HG03280 (cell line): ENCODE results near the gene CTAGE4.
"Not testable (repeated sequence)": the region's sequence is repeated elsewhere in the genome, so short reads cannot be mapped to it uniquely, and the experiment has no call there.

Experiments
- ATAC-seq: cut with Tn5 transposase; IDR thresholded peaks from one replicate; pipeline ENCODE4 v1.9.1; 2021; ENCODE audit warnings: mild to moderate bottlenecking, moderate library complexity; ENCODE audit not compliant: unreplicated experiment

Gene CTAGE4, protein sequence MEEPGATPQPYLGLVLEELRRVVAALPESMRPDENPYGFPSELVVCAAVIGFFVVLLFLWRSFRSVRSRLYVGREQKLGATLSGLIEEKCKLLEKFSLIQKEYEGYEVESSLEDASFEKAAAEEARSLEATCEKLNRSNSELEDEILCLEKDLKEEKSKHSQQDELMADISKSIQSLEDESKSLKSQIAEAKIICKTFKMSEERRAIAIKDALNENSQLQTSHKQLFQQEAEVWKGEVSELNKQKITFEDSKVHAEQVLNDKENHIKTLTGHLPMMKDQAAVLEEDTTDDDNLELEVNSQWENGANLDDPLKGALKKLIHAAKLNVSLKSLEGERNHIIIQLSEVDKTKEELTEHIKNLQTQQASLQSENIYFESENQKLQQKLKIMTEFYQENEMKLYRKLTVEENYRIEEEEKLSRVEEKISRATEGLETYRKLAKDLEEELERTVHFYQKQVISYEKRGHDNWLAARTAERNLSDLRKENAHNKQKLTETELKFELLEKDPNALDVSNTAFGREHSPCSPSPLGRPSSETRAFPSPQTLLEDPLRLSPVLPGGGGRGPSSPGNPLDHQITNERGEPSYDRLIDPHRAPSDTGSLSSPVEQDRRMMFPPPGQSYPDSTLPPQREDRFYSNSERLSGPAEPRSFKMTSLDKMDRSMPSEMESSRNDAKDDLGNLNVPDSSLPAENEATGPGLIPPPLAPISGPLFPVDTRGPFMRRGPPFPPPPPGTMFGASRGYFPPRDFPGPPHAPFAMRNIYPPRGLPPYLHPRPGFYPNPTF

DNA sequence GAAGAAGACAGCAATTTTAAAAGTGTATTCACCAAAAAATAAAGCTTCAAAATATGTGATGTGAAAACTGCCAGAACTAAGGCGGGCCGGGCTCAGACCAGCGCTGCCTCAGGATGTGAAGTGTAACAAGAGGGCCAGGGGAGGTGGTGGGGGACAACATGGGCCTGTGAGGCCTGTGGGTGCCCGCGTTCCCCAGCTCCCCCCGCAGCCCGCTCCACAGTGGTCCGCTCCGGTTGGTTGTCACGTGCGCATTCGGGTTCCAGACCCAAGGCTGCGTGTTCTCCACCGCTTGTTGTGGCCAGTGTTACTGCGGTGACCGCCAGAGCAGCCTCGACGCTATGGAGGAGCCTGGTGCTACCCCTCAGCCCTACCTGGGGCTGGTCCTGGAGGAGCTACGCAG lies at the start of gene CTAGE4:
TSS of gene CTAGE4 (plus strand) at position 301 of the 400 bp plus-strand sequence. CDS start at position 339, 38 bp downstream.
- not testable (repeated sequence) for ATAC-seq

DNA sequence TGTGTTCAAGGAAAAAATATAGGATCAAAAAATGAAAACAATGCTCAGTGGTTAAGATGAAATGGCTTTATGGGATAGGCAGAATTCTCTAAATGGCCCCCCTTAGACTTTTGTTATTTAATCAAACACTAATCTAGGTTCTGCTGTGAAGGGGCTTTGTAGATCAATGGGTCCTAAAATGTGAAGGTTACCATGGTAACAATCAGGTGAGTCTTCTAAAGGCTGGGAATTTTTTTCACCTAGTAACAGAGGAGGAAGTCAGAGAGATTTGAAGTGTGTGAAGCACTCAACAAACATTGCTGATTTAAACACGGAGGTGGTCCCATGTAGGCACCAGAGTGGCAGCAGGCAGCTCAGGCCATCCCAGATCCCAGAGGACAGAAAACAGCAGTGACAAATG lies 49.1 kb upstream of the CTAGE4 start:
- ATAC-seq = no peak

DNA sequence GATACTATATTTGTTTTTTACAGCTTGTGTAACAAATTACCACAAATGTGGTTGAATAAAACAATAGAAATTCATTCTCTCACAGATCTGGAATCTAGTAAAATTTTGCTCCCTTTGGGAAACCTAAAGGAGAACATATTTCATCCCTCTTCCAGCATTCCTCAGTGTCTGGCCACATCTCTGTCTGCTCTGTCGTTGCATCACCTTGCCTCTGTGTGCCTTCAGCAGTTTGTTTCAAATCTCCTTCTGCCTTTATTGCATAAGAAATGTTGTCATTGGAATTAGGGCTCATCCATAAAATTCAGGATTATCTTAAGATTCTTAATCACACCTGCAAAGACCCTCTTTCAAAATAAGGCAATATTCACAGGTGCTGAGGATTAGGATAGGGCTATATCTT lies 45.8 kb upstream of the CTAGE4 start:
- ATAC-seq = no peak

DNA sequence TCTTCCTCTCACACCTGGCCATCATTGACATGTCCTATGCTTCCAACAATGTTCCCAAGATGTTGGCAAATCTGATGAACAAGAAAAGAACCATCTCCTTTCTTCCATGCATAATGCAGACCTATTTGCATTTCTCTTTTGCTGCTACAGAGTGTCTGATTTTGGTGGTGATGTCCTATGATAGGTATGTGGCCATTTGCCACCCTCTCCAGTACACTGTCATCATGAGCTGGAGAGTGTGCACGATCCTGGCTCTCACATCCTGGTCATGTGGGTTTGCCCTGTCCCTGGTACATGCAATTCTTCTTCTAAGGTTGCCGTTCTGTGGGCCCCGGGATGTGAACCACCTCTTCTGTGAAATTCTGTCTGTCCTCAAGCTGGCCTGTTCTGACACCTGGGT lies 41.1 kb upstream of the CTAGE4 start:
- ATAC-seq = no peak

DNA sequence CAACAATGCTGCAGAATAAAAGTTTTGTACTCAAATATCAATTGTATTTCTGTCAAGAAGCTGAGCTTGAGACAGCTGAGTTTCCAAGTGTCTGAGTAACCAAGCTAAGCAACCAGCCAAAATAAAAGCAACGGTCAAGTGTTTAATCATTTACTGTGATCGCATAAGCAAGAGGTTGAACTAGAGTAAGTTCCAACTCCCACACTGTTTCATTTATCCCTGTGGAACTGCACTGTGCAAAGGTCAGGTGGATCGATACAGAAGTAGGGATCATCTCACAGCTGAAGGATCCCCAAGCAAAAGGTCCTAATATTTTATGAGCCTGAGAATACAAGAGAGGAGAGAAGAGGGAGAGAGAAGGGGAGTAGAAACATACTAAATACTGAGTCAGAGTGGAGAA lies 38.8 kb upstream of the CTAGE4 start:
- no peak for ATAC-seq

DNA sequence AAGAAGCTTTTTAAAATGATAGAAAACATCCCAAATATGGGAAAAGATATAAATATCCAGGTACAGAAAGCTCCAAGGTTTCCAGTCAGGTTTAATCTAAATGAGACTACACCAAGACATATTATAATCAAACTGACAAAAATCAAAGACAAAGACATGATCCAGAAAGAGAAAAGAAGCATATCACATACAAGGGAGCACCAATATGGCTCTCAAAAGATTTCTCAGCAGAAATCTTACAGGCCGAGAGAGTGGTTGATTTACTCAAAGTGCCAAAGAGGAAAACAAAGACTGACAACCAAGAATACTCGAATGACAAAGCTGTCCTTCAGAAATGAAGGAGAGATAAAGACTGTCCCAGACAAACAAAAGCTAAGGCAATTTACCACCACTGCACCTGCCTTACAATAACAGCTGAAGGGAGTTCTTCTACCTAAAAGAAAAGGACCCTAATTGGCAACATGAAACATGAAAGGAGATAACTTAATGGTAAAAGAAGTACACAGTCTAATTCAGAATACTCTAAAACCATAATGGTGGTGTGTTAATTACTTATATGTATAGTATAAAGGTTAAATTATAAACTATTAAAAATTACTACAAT lies 34.9 kb upstream of the CTAGE4 start:
- no peak for ATAC-seq

DNA sequence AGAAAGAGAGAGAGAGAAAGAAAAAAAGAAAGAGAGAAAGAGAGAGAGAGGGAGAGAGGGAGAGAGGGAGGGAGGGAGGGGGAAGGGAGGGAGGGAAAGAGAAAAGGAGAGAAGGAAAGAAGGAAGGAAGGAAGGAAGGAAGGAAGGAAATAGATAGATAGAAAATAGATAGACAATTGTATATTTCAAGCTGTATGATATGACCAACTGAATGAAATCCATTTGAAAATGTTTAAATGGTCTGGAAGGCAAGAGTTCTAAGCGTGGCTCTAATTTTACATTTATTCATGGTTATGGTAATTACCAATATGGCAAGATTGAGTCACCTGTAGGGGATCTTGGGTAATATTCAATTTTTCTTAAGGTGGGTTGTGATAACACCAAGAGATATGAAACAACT lies 24.4 kb upstream of the CTAGE4 start:
- no peak for ATAC-seq

DNA sequence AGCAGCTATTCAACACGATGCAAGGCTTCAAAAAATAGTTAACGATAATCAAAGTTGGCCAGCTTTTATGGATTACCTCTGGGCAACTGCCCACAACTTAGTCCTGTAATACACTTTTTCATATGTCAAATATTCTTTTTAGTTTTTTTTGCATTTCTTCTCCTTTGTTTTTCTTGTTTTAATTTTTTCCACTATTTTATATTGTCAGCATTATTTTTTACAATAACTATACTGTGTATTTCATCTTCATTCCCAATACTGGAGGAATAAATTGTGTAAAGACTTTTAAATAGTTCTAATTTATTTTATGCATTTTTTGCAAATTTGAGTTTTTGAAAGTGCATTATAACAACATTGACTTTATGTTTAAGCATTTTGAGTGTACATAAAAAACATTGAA lies 18.5 kb upstream of the CTAGE4 start:
- no peak for ATAC-seq

DNA sequence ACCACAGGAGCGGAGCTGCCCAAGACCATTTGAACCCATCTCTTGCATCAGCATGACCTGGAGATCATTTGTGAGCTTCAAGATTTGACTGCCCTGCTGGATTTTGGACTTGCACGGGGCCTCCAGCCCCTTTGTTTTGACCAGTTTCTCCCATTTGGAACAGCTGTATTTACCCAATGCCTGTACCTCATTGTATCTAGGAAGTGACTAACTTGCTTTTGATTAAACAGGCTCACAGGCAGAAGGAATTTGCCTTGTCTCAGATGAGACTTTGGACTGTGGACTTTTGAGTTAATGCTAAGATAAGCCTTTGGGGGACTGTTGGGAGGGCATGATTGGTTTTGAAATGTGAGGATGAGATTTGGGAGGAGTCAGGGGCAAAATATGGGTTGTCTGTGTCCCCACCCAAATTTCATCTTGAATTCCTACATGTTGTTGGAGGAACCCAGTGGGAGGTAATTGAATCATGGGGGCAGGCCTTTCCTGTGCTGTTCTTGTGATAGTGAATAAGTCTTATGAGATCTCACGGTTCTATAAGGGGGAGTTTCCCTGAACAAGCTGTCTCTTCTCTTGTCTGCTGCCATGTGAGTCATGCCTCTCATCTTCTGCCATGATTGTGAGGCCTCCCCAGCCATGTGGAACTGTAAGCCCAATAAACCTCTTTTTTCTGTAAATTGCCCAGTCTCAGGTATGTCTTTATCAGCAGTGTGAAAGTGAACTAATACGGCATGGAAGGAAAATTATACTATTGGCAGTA lies 11.5 kb upstream of the CTAGE4 start:
- not testable (repeated sequence) for ATAC-seq

DNA sequence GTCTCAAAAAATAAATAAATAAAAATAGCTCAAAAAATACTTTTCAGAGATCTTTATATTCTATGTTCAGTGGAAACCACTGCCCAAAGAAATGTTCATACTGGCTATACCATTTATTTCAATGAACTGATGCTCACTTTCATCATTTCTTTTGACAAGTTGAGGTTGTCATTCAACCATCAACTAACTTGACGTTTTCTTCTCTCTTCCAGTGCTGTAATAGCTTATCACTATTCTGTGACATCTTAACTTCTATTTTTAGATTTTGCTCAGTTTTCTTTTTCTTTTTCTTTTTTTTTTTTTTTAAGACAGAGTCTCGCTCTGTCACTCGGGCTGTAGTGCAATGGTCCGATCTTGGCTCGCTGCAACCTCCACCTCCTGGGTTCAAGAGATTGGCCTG lies 8.7 kb upstream of the CTAGE4 start:
- ATAC-seq = no peak

DNA sequence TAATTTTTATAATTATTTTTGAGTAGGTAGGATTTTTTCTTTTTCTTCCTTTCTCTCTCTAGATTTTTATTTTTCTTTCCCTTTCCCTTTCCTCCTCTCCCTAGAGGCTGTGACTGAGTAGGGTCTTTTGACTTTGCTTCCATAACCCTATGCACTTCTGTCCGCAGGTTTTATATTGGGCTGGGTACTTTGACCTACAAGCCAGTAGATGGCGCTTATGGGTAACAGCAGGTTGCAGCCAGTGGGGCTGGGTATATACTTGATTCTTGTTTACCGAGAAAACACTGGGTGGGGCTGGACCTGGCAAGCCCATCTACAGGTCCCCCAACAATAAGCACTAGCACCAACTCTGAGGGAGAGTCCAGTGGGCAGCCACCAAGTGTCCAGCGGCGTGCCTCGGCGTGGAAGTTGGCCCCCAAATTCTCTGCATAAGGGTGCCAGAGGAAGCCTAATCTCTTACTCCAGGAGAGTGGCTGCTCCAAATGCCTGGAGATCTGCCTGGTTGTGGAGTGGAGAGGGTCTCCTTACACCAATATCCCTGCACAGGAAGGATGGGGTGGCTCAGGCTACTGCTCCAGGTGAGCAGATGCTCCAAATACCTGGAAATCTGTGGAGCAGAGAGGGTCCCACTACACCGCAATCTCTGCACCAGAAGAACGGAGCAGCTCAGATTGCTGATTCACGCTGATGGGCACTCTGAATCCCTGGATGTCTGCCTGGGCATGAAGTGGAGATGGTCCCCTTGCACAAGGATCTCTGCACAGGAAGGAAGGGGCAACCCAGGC lies 4.7 kb upstream of the CTAGE4 start:
- peak; percentile 97 for ATAC-seq

DNA sequence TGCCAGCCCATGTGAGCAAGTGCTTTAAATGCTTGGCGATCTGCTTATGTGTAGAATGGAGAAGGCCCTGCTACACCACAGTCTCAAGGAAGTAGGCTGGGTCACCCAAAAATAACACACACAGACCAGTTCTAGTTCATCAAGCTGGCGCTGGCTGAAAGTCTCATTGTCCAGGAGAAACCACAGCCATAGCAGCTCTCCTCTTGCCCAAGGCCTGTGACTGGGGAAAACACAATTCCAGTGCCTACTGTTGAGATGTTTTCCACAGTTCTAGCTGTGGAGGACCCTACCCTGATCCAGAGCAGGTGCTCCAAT lies 4.1 kb upstream of the CTAGE4 start:
- ATAC-seq = not testable (repeated sequence)

DNA sequence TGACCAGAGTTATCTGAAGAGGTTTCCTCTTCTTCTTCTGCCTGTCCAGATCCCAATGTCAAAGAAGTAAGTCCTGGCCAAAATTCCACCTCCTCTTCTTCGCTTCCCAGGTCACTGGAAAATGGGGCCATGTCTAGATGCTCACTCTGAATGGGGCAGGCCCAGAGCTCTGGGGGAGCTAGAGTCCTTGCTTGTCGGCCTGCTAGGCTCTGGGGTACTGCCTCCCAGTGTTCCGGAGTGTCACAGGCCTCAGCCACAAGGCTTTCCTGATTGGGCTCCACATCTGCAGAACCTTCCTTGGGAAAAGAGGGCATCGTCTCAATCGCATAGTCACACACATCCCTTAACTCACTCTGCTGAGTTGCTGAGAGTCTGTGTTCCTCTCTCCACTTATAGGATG lies 4.6 kb downstream of the CTAGE4 start:
- not testable (repeated sequence) for ATAC-seq

DNA sequence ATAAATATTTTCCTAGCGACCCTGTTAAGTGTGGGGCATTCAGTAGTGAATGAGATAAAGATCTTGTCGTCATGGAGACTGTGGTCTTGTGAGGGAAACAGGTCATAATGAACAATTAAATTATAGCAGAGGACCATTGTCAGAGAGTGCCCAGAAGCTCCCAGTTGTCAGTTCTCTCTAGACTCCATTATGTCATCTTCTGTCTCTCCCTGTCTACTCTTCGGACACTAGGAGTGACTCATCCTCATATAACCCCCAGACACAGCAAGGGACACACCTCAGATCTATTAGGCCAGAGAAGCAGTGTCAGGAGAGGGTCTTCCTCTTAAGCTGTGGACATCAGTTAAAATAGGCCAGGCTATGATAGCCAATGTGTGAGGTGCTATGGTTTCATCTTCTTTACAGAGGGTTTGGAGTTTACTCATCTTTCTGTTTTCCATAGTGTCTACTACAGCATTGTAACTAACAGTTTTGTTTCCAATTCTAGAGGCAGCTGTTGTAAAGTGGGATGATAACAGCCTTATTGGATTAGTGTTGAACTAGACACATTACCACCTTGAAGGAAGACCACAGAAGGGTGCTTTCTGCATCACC lies 5.4 kb downstream of the CTAGE4 start:
- not testable (repeated sequence) for ATAC-seq

DNA sequence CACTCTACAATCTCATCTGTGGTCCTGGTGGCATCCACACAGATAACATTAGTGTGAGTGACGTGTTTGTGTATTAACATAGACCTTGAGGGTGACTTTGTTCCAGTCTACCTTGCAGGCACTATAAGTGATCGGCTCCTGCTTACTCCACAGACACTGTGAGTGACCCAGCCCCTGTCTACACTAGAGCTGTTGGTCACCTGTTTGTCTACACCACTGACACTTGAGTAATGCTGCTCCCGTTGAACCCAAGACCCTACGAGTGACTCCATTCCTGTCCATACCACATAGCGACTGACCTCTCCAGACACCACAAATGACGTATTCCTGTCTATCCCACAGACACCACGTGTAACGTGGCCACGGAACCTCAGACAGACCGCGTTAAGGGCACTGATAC lies 10.5 kb downstream of the CTAGE4 start:
- not testable (repeated sequence) for ATAC-seq

DNA sequence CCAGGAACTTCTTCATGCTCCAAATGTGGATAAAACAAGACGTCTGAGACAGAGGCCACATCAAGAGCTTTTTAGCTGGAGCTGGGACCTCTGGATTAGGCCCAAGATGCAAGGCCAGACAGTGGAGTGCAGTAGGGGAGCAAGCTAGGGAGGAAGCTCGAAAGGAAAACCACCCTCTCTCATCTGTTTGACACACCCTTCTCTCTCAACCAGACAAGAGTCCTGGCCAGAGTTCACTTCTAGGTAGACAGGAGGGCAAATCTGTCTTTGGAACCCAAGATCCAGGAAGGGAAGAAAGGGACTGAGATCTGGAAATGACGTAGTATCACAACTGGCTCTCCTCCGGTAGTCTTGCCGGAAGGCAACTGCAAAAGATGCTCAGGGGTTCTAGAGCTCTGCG lies 11.2 kb downstream of the CTAGE4 start:
- not testable (repeated sequence) for ATAC-seq

DNA sequence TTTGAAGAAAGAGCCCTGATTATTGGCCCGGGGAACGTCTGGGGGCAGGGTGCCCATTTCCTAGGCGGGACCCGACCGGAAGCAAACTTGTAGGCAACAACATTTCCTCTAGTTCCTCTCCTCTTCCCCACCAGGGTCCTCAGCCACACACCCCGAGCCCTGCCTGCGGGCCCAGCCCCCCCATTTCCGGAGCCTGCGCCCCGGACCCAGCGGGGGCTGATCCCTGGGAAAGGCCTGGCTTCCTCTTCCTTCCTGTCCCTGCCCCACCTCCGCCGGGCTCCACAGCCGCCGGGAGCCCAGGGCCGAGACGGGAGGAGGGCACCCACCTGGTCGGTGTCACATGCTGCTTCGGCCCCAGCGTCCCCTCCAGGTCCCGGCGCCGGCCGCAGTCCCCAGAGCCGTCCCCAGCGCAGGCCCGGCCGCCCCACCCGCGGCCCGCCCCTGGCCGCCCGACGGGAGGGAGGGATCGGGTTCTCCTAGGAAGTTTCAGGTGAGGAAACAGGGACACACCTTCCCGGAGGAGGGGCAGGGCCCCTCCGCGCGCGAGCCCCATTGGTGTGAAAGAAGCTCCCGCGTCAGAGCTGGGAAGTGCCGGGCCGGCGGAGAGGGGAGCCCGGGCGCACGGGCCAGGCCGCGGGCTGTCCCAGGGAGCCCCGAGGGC lies 12.1 kb downstream of the CTAGE4 start, which contains the start of gene ARHGEF35:
TSS of gene ARHGEF35 (minus strand) at position 622 of the 661 bp plus-strand sequence. CDS start 7,450 bp downstream, outside the sequence.
- peak; percentile 60 for ATAC-seq

DNA sequence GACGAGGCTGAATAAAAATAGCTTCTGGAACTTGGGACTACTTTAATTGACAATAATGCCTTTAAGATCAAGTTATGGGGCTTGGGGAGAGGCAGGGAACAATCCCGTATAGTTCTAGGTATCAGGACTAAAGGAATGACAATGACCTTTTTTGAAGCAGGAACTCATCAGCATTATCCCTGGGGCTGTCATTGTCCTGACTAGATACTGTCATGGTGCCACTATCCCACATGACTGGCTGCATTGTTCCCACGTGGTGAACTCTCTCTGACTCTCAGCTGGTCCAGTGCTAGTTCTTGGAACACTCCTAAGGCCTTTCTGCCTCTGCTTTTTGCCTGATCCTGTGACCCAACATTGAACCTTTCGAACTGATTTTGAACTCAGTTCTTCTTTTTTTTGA lies 15.7 kb downstream of the CTAGE4 start:
- not testable (repeated sequence) for ATAC-seq

DNA sequence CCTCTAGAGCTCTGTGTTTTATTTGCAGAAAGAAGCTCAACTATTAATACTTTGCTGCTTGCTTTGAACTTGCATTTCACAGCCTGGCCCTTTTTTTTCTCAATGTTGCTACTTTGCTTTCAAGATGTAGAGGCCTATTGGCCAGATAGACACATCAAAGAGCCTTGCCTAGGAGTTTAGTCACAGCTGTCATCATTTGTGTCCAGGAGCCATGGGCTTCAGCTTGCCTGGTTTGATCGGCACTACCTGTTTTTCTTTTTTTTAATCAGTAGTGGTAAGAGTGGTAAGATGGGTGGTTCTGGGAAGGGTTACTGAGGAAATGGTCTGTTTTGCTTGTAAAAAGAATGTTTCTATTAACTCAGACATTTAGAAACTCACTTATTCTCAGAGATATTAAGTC lies 18.7 kb downstream of the CTAGE4 start:
- ATAC-seq = not testable (repeated sequence)
